HepG2 (cell line): ENCODE results near the gene CCDC88B. TPM values are rescaled to one million over a fixed set of nuclear protein-coding genes. Genes with fewer than 3 reads are reported as not detected.

Source experiments
- CTCF ChIP-seq: sonication (generic); formaldehyde crosslinking; IDR thresholded peaks from 2 replicates; pipeline ENCODE4 v1.5.0; 2020; ENCODE audit warnings: mild to moderate bottlenecking, missing genetic modification reagents, moderate library complexity
- ETV5 ChIP-seq: IDR thresholded peaks from 2 replicates; pipeline ENCODE4 v1.6.1; 2018; ENCODE audit warnings: missing biosample characterization, missing genetic modification reagents, inconsistent platforms, borderline replicate concordance
- HMGXB4 ChIP-seq, 2 experiments: sonication (generic) in 1 of 2; formaldehyde crosslinking in 1 of 2; IDR thresholded peaks; 2 replicates each; pipeline versions ENCODE4 v1.4.0 to v1.6.1; 2018 to 2020; ENCODE audit warnings: missing genetic modification reagents in 2 of 2, borderline replicate concordance in 1 of 2, low read depth in 1 of 2, mild to moderate bottlenecking in 1 of 2, missing biosample characterization in 1 of 2
- KAT8 ChIP-seq: IDR thresholded peaks from 2 replicates; pipeline ENCODE4 v1.6.1; 2016; ENCODE audit warnings: missing genetic modification reagents, missing compliant biosample characterization
- MEIS2 ChIP-seq: sonication (generic); formaldehyde crosslinking; IDR thresholded peaks from 2 replicates; pipeline ENCODE4 v1.9.0; 2021; ENCODE audit warnings: mild to moderate bottlenecking, missing genetic modification reagents
- NR2F2 ChIP-seq: IDR thresholded peaks from 2 replicates; pipeline ENCODE4 v1.6.1; 2012; ENCODE audit warnings: low read depth, inconsistent platforms, borderline replicate concordance
- PHF8 ChIP-seq: sonication (generic); formaldehyde crosslinking; IDR thresholded peaks from 2 replicates; pipeline ENCODE4 v1.5.0; 2020; ENCODE audit warnings: missing genetic modification reagents
- RERE ChIP-seq: IDR thresholded peaks from 2 replicates; pipeline ENCODE4 v1.6.1; 2016; ENCODE audit warnings: low read depth, missing genetic modification reagents, missing compliant biosample characterization
- ZMYM2 ChIP-seq: sonication (generic); formaldehyde crosslinking; IDR thresholded peaks from 2 replicates; pipeline ENCODE4 v1.8.0; 2022; ENCODE audit warnings: mild to moderate bottlenecking, missing genetic modification reagents
- ZMYM3 ChIP-seq: sonication (generic); formaldehyde crosslinking; IDR thresholded peaks from 2 replicates; pipeline ENCODE4 v1.5.1; 2020; ENCODE audit warnings: mild to moderate bottlenecking, missing genetic modification reagents
- polyA plus RNA-seq, 8 experiments: library from polyadenylated mRNA; depleted of rRNA in 3 of 8; stranded (reverse) in 7 of 8; unstranded in 1 of 8; fragments of >200 nt; fragmentation: Illumina TruSeq in 4 of 8; extraction: Trizol in 4 of 8; gene quantifications; 2 replicates each; pipeline versions ENCODE4 v1.2.1 to v1.2.3, GENCODE V29; 2011 to 2016; ENCODE audit warnings: low read depth in 4 of 8, missing spikeins in 1 of 8, mixed read lengths in 1 of 8; ENCODE audit not compliant: insufficient read depth in 1 of 8
- total RNA-seq, 5 experiments: library from RNA; depleted of rRNA; stranded (reverse); fragments of >200 nt; fragmentation: Illumina TruSeq; extraction: Trizol; gene quantifications; 2 replicates each; pipeline ENCODE4 v1.2.3, GENCODE V29; 2016; ENCODE audit warnings: low read depth in 1 of 5
- TF ChIP-seq, protein P1 (sequence below): sonication (generic); formaldehyde crosslinking; IDR thresholded peaks from 2 replicates; pipeline ENCODE4 v1.4.0; 2020; ENCODE audit warnings: missing genetic modification reagents
- TF ChIP-seq, protein P2 (sequence below): sonication (generic); formaldehyde crosslinking; IDR thresholded peaks from 2 replicates; pipeline ENCODE4 v1.9.0; 2021; ENCODE audit warnings: missing genetic modification reagents, borderline replicate concordance

The CCDC88B gene
- total and polyA plus RNA-seq, 2 of the 13 experiments (the other 11 are each of a cell fraction or from before 2014, with no cell fraction given), result 3.6 to 4.8 TPM

DNA sequence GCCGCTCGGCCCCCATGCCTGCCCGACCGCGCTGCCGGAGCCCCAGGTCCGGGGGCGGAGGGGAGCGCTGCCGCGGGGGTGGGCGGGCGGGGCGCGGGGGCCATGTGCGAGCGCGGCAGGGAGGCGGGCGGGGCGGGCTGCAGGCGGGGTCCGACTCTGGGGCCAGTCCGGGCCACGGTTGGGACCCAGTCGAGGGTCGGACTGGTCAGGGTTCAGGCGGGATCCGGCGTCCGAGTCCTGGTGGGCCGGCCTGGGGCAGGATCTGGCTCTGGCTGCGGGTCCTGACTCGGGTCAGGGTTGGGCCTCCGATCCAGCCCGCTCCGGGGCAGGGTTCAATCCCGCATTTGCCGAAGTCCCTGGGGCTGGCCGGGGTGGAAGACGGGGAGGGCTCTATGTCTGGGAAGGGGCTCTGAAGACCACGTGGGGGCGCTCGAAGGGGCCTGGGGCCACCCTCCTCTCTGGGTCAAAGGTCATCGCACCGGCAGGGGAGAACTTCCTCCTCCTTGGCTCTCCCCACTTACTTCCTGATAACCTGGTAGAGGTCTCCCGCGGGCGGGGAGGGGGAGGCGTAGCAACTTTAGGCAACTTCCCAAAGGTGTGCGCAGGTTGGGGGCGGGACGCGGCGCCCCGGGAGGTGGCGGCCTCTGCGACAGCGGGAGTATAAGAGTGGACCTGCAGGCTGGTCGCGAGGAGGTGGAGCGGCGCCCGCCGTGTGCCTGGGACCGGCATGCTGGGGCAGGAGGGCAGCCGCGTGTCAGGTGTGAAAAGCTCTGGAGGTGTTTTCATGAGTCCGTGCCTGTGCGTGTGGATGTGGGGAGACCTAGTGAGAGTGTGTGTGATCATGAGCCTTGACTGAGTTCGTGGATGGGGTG, 34.1 kb upstream of the CCDC88B start (continued):
- TF ChIP-seq MEIS2 (CRISPR knock-in tag), result no peak
- peak; percentile 90 for TF ChIP-seq CTCF (CRISPR knock-in tag)
- peak; percentile 41; the same call in 1 of the 2 replicates for TF ChIP-seq PHF8
- TF ChIP-seq, protein P1, sequence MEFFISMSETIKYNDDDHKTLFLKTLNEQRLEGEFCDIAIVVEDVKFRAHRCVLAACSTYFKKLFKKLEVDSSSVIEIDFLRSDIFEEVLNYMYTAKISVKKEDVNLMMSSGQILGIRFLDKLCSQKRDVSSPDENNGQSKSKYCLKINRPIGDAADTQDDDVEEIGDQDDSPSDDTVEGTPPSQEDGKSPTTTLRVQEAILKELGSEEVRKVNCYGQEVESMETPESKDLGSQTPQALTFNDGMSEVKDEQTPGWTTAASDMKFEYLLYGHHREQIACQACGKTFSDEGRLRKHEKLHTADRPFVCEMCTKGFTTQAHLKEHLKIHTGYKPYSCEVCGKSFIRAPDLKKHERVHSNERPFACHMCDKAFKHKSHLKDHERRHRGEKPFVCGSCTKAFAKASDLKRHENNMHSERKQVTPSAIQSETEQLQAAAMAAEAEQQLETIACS (CRISPR knock-in tag), result no peak
- peak; percentile 50; the same call in 1 of the 2 replicates for TF ChIP-seq ETV5
- peak; percentile 76 for TF ChIP-seq KAT8
- TF ChIP-seq ZMYM2, result peak; percentile 65; the same call in 1 of the 2 replicates
- TF ChIP-seq, protein P2, sequence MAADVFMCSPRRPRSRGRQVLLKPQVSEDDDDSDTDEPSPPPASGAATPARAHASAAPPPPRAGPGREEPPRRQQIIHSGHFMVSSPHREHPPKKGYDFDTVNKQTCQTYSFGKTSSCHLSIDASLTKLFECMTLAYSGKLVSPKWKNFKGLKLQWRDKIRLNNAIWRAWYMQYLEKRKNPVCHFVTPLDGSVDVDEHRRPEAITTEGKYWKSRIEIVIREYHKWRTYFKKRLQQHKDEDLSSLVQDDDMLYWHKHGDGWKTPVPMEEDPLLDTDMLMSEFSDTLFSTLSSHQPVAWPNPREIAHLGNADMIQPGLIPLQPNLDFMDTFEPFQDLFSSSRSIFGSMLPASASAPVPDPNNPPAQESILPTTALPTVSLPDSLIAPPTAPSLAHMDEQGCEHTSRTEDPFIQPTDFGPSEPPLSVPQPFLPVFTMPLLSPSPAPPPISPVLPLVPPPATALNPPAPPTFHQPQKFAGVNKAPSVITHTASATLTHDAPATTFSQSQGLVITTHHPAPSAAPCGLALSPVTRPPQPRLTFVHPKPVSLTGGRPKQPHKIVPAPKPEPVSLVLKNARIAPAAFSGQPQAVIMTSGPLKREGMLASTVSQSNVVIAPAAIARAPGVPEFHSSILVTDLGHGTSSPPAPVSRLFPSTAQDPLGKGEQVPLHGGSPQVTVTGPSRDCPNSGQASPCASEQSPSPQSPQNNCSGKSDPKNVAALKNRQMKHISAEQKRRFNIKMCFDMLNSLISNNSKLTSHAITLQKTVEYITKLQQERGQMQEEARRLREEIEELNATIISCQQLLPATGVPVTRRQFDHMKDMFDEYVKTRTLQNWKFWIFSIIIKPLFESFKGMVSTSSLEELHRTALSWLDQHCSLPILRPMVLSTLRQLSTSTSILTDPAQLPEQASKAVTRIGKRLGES, result no peak
- no peak for TF ChIP-seq RERE
- peak; percentile 87 to 89; a peak in 3 of 4 replicates for TF ChIP-seq HMGXB4 (CRISPR knock-in tag; IDR thresholded peaks at IDR 0.05; ENCODE audit: borderline replicate concordance in 1 of 2, low read depth in 1 of 2)
- TF ChIP-seq NR2F2, result peak; percentile 61; the same call in 1 of the 2 replicates
- TF ChIP-seq ZMYM3 (CRISPR knock-in tag), result peak; percentile 26; the same call in 1 of the 2 replicates
